Spleen (tissue), 7 donors: ENCODE measurements around the gene SSBP1.

Experiments used
- POLR2A ChIP-seq, 3 donors: fragments of 450-650 bp; IDR thresholded peaks; one replicate each; pipeline ENCODE4 v1.5.1; 2017; ENCODE audit warnings: antibody characterized with exemption in 3 of 3, mild to moderate bottlenecking in 1 of 3
- TF ChIP-seq, protein P1 (sequence below), 11 experiments: fragments of 200-600 bp in 7 of 11; fragments of 450-650 bp in 4 of 11; sonication (generic) in 4 of 11; IDR thresholded peaks in 8 of 11; conservative IDR thresholded peaks in 3 of 11; 1 replicate in 7 of 11; 2 replicates in 4 of 11; pipeline versions ENCODE4 v1.4.0 to v1.8.0; 2016 to 2021; ENCODE audit warnings: antibody characterized with exemption in 11 of 11, inconsistent platforms in 4 of 11, mild to moderate bottlenecking in 1 of 11
- donor health status: DM: no; HTN: no; CAD: no; lungs with moderate emphysema.
- donor health status: DM: no; HTN: no; CAD: no.
- donor health status: DM: no; HTN: no; CAD: no.

GRCh38 chr7:141701489-141702046 lies 36.6 kb upstream of the SSBP1 start:
- TF ChIP-seq POLR2A (IDR thresholded peaks at IDR 0.05), result peak in 1 of 3 donors; percentile 35
- TF ChIP-seq, protein P1, sequence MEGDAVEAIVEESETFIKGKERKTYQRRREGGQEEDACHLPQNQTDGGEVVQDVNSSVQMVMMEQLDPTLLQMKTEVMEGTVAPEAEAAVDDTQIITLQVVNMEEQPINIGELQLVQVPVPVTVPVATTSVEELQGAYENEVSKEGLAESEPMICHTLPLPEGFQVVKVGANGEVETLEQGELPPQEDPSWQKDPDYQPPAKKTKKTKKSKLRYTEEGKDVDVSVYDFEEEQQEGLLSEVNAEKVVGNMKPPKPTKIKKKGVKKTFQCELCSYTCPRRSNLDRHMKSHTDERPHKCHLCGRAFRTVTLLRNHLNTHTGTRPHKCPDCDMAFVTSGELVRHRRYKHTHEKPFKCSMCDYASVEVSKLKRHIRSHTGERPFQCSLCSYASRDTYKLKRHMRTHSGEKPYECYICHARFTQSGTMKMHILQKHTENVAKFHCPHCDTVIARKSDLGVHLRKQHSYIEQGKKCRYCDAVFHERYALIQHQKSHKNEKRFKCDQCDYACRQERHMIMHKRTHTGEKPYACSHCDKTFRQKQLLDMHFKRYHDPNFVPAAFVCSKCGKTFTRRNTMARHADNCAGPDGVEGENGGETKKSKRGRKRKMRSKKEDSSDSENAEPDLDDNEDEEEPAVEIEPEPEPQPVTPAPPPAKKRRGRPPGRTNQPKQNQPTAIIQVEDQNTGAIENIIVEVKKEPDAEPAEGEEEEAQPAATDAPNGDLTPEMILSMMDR (IDR thresholded peaks at IDR 0.05 in 8 of 11, conservative IDR thresholded peaks at IDR 0.05 in 3 of 11), result no peak
